ENCODE data around the gene RNF207. TPM values are rescaled to one million over a fixed set of nuclear protein-coding genes. Genes with fewer than 3 reads are reported as not detected.
"Not testable (repeated sequence)": the region's sequence is repeated elsewhere in the genome, so short reads cannot be mapped to it uniquely, and the experiment has no call there.

The RNF207 gene
- polyA plus RNA-seq, 5 donors, result 9.5 to 17.1 (median 14.9) TPM

- no peak for DNase-seq
Measured at GRCh38 chr1:6198646-6199297, 7.1 kb upstream of the RNF207 start.

- DNase-seq, result peak; percentile 97 to 98
Measured at GRCh38 chr1:6199298-6200187, 6.4 kb upstream of the RNF207 start, which contains the start of gene RPL22. RPL22 (minus strand) TSS chr1:6199595; CDS start chr1:6199573, 22 bp downstream.

DNA sequence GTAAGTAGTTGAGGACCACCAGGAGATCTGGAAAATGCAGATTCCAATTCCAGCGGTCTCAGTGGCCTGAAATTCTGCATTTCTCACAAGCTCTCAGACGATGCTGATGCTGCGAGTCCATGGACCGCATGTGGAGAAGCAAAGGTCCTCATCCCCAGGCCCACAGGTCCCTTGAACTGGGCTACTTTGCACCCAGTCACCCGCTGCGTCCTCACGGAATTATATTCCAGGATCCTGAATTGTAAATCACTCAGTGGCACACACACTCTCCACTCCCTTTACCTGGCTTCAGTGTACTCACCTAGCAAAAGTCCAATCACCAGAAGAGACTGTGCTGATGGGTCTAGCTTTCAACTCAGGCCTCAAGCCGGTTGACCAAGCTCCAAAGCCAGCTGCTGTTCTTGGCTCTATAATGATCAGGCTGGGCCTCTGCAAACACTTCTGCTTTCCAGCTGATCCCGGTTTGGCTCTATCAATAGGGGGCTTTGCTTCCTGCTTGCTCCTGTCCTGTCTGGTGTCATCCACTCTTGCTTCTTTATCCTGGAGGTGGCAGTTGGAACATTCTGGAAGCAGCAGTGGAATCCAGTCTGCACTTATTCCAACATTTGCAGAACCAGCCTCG, 5.6 kb upstream of the RNF207 start:
- no peak for DNase-seq

- DNase-seq, result no peak
Measured at GRCh38 chr1:6202256-6202655, 3.7 kb upstream of the RNF207 start.

DNA sequence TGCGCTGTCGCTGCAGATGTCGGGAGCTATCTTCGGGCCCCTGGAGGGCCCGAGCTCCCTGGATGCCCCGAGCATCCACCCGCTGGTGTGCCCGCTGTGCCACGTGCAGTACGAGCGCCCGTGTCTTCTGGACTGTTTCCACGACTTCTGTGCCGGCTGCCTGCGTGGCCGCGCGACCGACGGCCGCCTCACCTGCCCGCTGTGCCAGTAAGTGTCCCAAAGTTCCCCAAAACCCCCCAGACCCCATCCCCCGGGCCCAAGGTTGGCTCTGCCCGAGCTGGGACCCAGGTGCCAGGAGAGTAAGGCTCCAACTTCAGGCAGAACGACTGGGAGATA, 569 bp downstream of the RNF207 start:
- no peak for DNase-seq

GRCh38 chr1:6207075-6207885, 1.4 kb downstream of the RNF207 start:
- DNase-seq, result no peak

DNA sequence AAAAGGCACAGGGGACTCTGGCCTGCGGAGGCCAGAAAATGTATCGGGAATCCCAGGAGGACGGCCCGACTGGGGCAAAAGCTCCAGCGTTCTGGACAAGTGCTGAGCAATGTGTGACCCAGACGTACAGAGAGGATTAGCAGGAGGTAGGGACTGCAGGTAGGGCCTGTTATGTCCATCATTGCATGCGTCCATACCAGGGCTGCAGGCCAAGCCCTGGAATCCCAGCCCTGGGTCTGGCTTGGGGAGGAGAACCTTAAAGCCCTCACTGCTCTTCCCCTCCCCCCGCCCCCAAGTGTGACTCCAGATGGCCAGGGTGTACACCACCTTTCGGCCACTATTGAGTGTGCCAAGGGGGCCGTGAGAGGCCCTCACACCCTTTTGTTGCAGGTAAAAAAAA, 2.0 kb downstream of the RNF207 start:
- no peak for DNase-seq

GRCh38 chr1:6208723-6209660, 3.1 kb downstream of the RNF207 start:
- DNase-seq, result no peak

- DNase-seq, result no peak
Measured at GRCh38 chr1:6209661-6210580, 4.0 kb downstream of the RNF207 start.

DNA sequence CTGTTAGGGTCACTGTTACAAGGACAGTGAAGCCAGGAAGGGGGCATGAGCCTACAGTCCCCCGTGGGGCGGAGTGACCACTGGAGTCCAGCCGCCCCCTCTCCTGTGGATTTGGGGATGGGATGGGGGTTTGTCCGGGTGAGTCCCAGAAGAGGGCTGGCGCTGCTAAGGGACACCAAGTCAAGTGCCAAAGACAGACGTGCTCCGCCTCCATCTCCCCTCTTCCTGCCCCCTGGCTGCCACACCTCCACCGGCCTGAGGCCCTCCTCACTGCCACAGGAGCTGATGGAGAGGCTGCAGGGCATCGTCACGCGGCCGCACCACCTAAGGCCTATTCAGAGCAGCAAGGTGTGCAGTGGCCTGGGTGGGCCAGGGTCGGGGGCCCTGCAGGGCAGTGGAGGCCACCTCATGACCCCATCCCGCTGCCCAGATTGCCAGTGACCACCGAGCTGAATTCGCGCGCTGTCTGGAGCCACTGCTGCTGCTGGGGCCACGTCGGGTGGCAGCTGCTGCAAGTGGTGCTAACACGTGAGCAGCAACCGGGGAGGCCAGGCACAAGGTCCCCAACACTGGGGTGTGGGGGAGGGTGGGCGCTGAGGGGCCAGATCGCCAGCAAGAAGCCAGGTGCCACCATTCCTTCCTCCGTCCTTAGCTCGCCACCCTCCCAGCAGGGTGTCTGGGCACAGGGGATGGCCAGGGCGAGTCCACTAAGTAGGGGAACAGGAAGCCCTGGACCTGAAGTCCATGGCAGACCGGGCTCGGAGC, 4.9 kb downstream of the RNF207 start:
- DNase-seq, result no peak

GRCh38 chr1:6211731-6212130, 5.8 kb downstream of the RNF207 start:
- no peak for DNase-seq

GRCh38 chr1:6212193-6212959, 6.5 kb downstream of the RNF207 start:
- DNase-seq, result no peak

GRCh38 chr1:6218375-6219164, 12.7 kb downstream of the RNF207 start:
- no peak for DNase-seq

DNA sequence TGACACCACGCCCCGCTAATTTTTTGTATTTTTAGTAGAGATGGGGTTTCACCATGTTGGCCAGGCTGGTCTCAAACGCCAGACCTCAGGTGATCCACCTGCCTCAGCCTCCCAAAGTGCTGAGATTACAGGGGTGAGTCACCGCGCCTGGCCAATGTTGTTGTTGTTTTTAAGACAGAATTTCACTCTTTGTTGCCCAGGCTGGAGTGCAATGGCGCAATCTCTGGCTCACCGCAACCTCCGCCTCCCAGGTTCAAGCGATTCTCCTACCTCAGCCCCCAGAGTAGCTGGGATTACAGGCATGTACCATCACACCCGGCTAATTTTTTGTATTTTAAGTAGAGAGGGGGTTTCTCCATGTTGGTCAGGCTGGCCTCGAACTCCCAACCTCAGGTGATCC, 13.7 kb downstream of the RNF207 start:
- DNase-seq, result not testable (repeated sequence)

DNA sequence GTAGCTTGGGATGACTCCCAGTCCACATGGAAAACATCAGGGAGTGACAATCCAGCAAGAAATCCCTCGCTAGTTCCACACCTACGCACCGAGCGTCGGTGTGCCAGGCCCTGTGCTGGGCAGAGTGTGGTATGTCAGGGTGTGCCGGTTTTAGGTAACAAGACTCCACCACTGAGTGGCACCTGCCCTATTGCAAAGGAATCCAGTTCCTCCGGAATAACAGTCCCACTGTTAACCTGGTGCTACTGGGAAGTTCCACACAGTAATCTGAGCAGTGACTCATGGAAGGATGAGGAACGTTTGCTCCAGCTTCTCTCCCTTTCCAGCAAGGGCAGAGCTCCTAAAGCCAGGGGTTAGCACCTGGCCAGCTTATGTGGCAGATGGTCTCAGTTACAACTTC, 14.3 kb downstream of the RNF207 start:
- no peak for DNase-seq

GRCh38 chr1:6221210-6221784, 15.4 kb downstream of the RNF207 start:
- DNase-seq, result no peak

DNA sequence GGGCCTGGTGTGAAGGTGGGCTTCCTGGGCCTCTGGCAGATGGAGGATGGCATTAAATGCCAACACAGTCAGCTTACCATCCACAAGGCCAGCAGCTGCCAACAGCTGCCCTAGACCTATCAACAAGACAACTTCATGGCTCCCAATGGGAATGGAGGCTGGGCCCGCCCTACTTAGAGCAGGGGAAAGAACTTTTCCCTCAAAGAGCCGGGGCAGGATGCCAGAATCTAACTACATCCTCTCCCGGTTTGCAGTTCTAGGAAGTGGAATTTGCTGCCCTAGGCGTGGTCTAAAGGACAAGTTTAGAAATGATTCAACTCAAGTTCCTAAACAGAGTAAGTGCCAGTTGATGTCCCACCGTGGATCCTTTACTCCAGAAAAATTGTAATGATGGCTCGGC, 16.7 kb downstream of the RNF207 start:
- no peak for DNase-seq

Data from right lung (tissue), 5 donors.